Neural progenitor cell (in vitro differentiated cells): ENCODE measurements around the gene DCUN1D3. TPM values are rescaled to one million over a fixed set of nuclear protein-coding genes. Genes with fewer than 3 reads are reported as not detected.

Experiments used
- DNase-seq: peaks from one replicate; pipeline ENCODE4 v3.0.0-alpha.2; 2016; ENCODE audit warnings: low spot score
- H2AFZ ChIP-seq: fragments of 200-600 bp; sonication (generic); replicated peaks from 2 replicates; pipeline ENCODE4 v1.6.1; 2016; ENCODE audit warnings: antibody characterized with exemption
- H3F3A ChIP-seq: fragments of 200-600 bp; sonication (generic); 2 replicates; pipeline ENCODE4 v1.6.1; 2016; ENCODE audit warnings: antibody characterized with exemption, low read depth
- H3K27ac ChIP-seq: fragments of 200-600 bp; sonication (generic); 2 replicates; pipeline ENCODE4 v1.5.1; 2016; ENCODE audit warnings: mild to moderate bottlenecking
- H3K27me3 ChIP-seq: fragments of 200-600 bp; sonication (generic); 2 replicates; pipeline ENCODE4 v1.6.1; 2016; ENCODE audit warnings: mild to moderate bottlenecking, moderate library complexity
- H3K36me3 ChIP-seq: fragments of 200-600 bp; sonication (generic); 2 replicates; pipeline ENCODE4 v1.5.1; 2016
- H3K4me1 ChIP-seq: fragments of 200-600 bp; sonication (generic); 2 replicates; pipeline ENCODE4 v1.6.1; 2016; ENCODE audit warnings: mixed run types
- H3K4me2 ChIP-seq: fragments of 200-600 bp; sonication (generic); 2 replicates; pipeline ENCODE4 v1.6.1; 2016
- H3K4me3 ChIP-seq: fragments of 200-600 bp; sonication (generic); 2 replicates; pipeline ENCODE4 v1.5.1; 2016
- H3K79me2 ChIP-seq: fragments of 200-600 bp; sonication (generic); 2 replicates; pipeline ENCODE4 v1.6.1; 2016; ENCODE audit warnings: low read depth
- H3K9ac ChIP-seq: fragments of 200-600 bp; sonication (generic); 2 replicates; pipeline ENCODE4 v1.6.1; 2016
- H3K9me3 ChIP-seq: fragments of 200-600 bp; sonication (generic); 2 replicates; pipeline ENCODE4 v1.5.1; 2016; ENCODE audit warnings: low read depth
- H4K20me1 ChIP-seq: fragments of 200-600 bp; sonication (generic); 2 replicates; pipeline ENCODE4 v1.6.1; 2016; ENCODE audit warnings: low read depth
- H3K27ac Mint-ChIP-seq: 3 replicates; pipeline ENCODE4 v1.8.0; 2021; ENCODE audit warnings: mixed read lengths
- H3K27me3 Mint-ChIP-seq: 2 replicates; pipeline ENCODE4 v1.8.0; 2022; ENCODE audit warnings: low read depth, mild to moderate bottlenecking, inconsistent platforms, moderate library complexity, mixed read lengths; ENCODE audit not compliant: insufficient read depth
- H3K36me3 Mint-ChIP-seq: 3 replicates; pipeline ENCODE4 v1.8.0; 2021; ENCODE audit warnings: mixed read lengths
- H3K4me1 Mint-ChIP-seq: 3 replicates; pipeline ENCODE4 v1.8.0; 2021; ENCODE audit warnings: mixed read lengths
- H3K4me3 Mint-ChIP-seq: 3 replicates; pipeline ENCODE4 v1.8.0; 2021; ENCODE audit warnings: mild to moderate bottlenecking, moderate library complexity, mixed read lengths
- H3K9me3 Mint-ChIP-seq: 3 replicates; pipeline ENCODE4 v1.8.0; 2020; ENCODE audit warnings: mixed read lengths
- EZH2 ChIP-seq: fragments of 200-600 bp; sonication (generic); IDR thresholded peaks from 2 replicates; pipeline ENCODE4 v1.6.1; 2017; ENCODE audit warnings: antibody characterized with exemption, mild to moderate bottlenecking, moderate library complexity
- EZH2phosphoT487 ChIP-seq: fragments of 200-600 bp; sonication (generic); IDR thresholded peaks from 2 replicates; pipeline ENCODE4 v1.6.1; 2017; ENCODE audit warnings: antibody characterized with exemption
- total RNA-seq: library from RNA; depleted of rRNA; stranded (reverse); fragments of >200 nt; gene quantifications from 2 replicates; pipeline ENCODE4 v1.2.3, GENCODE V29; 2015; ENCODE audit warnings: low replicate concordance
- TF ChIP-seq, protein P1 (sequence below): fragments of 200-600 bp; sonication (generic); IDR thresholded peaks from 2 replicates; pipeline ENCODE4 v1.5.1; 2017; ENCODE audit warnings: antibody characterized with exemption, mild to moderate bottlenecking

DCUN1D3 gene
- total RNA-seq, 1 donor from 2014 or later = 18.2 TPM

DNA sequence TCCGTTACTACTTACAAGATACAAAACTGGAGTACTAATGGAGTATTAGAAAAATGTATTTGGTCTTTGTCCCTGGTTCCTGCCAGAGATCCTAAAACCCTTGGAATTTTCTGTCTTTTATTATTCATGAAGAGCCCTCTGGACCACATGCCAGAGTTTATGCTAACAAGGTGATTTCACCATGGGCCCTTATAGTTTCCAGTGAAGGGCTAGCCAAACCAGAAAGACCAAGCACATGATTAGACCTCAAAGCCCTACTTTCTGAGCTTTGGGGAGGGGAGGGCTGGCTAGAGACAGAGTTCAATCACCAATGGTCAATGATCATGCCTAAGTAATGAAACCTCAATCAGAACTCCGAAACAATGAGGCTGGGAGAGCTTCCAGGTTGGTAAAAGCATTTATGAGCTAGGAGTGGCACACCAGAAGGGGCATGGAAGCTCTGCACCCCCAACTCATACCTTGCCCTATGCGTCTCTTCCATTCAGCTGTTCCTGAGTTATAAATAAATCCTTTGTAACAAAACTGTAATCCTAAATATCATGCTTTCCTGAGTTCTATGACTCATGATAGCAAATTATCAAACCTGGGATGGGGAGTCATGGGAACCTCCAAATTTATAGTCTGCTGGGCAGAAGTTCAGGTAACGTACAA lies 10.4 kb downstream of the DCUN1D3 start:
- no peak for DNase-seq
- H3K4me3 Mint-ChIP-seq = no peak overlapping the region
- H3K4me3 ChIP-seq = no peak overlapping the region

DNA sequence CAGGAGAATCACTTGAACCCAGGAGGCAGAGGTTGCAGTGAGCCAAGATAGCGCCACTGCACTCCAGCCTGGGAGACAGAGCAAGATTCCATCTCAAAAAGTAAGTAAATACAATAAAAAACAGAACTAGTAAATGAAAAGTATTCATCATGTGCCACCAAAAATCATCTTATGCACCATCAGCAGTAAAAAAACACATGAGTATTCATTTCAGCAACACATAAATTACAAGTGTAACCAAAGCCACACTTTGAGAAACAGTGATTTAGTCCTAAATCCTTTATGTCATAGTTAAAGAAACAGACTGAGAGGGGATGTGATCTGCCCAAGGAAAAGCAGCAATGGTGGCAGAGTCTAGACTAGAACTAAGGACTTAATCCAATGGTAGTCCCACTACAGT lies 13.0 kb downstream of the DCUN1D3 start:
- Histone ChIP-seq H3K4me2 (no peak overlapping the region), H3K4me1 (peaks cover 9% of the 10 kb centered on the region), H3K79me2 (peaks cover 90% of the 10 kb centered on the region), H3K27ac (no peak overlapping the region), H3K4me3 (no peak overlapping the region), H3K9me3 (no peaks in the 10 kb centered on the region), H3F3A (no peaks in the 10 kb centered on the region), H3K27me3 (no peaks in the 10 kb centered on the region), H2AFZ (no peak overlapping the region), H3K9ac (no peak overlapping the region), H4K20me1 (peaks cover 18% of the 10 kb centered on the region), H3K36me3 (no peaks in the 10 kb centered on the region)
- Mint-ChIP-seq H3K27ac (no peak overlapping the region), H3K27me3 (no peaks in the 10 kb centered on the region), H3K4me1 (peaks cover 2% of the 10 kb centered on the region), H3K36me3 (peaks cover 15% of the 10 kb centered on the region), H3K4me3 (no peak overlapping the region), H3K9me3 (no peaks in the 10 kb centered on the region)
- TF ChIP-seq, protein P1, sequence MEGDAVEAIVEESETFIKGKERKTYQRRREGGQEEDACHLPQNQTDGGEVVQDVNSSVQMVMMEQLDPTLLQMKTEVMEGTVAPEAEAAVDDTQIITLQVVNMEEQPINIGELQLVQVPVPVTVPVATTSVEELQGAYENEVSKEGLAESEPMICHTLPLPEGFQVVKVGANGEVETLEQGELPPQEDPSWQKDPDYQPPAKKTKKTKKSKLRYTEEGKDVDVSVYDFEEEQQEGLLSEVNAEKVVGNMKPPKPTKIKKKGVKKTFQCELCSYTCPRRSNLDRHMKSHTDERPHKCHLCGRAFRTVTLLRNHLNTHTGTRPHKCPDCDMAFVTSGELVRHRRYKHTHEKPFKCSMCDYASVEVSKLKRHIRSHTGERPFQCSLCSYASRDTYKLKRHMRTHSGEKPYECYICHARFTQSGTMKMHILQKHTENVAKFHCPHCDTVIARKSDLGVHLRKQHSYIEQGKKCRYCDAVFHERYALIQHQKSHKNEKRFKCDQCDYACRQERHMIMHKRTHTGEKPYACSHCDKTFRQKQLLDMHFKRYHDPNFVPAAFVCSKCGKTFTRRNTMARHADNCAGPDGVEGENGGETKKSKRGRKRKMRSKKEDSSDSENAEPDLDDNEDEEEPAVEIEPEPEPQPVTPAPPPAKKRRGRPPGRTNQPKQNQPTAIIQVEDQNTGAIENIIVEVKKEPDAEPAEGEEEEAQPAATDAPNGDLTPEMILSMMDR = no peak
- TF ChIP-seq EZH2phosphoT487 (no peak), EZH2 (no peak)
- DNase-seq = no peak

More for the DNA sequence above, 10.4 kb downstream of the DCUN1D3 start:
- Mint-ChIP-seq H3K27ac (peak overlapping the region; percentile 31), H3K27me3 (no peaks in the 10 kb centered on the region), H3K36me3 (peaks cover 9% of the 10 kb centered on the region), H3K4me1 (peaks cover 2% of the 10 kb centered on the region), H3K9me3 (no peaks in the 10 kb centered on the region)
- Histone ChIP-seq H3K9me3 (no peaks in the 10 kb centered on the region), H3K9ac (no peak overlapping the region), H4K20me1 (peaks cover 19% of the 10 kb centered on the region), H2AFZ (no peak overlapping the region), H3K36me3 (no peaks in the 10 kb centered on the region), H3K27ac (no peak overlapping the region), H3K4me1 (peaks cover 9% of the 10 kb centered on the region), H3K27me3 (no peaks in the 10 kb centered on the region), H3F3A (no peaks in the 10 kb centered on the region), H3K79me2 (peaks cover 99% of the 10 kb centered on the region), H3K4me2 (no peak overlapping the region)
- TF ChIP-seq EZH2phosphoT487 (no peak), EZH2 (no peak)
- TF ChIP-seq, protein P1 = no peak

DNA sequence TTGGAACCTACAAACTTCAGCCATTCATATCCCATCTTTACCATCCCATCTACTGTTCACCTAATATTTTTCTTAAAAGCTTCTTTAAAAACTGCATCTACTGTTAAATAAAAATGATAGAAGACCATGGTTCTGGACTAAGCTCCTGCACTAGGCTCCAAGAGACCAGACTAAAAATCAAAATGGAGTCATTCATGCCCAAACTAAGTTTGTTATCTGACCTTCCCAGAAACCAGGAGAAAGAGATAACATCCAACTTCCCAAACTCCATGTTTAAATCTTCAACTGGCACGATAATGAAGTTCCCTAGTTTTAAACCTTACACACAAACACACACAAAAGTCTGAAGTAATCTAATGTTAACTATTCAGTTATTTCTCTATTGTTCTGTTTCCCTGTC lies 13.8 kb downstream of the DCUN1D3 start:
- H3K27ac Mint-ChIP-seq = no peak overlapping the region
- no peak overlapping the region for H3K4me3 Mint-ChIP-seq
- H3K27me3 ChIP-seq = no peaks in the 10 kb centered on the region
- no peak overlapping the region for H3K4me2 ChIP-seq
- H4K20me1 ChIP-seq = peaks cover 12% of the 10 kb centered on the region
- H3K4me3 ChIP-seq = no peak overlapping the region
- H3K79me2 ChIP-seq = peaks cover 86% of the 10 kb centered on the region
- no peaks in the 10 kb centered on the region for H3K9me3 Mint-ChIP-seq
- no peaks in the 10 kb centered on the region for H3F3A ChIP-seq
- no peak overlapping the region for H2AFZ ChIP-seq
- no peak overlapping the region for H3K9ac ChIP-seq
- no peaks in the 10 kb centered on the region for H3K36me3 ChIP-seq
- H3K27ac ChIP-seq = no peak overlapping the region
- no peak for TF ChIP-seq EZH2phosphoT487
- TF ChIP-seq EZH2 = no peak
- TF ChIP-seq, protein P1 = no peak
- peaks cover 10% of the 10 kb centered on the region for H3K36me3 Mint-ChIP-seq
- H3K9me3 ChIP-seq = no peaks in the 10 kb centered on the region
- H3K27me3 Mint-ChIP-seq = no peaks in the 10 kb centered on the region
- peaks cover 9% of the 10 kb centered on the region for H3K4me1 ChIP-seq
- no peak for DNase-seq
- peaks cover 2% of the 10 kb centered on the region for H3K4me1 Mint-ChIP-seq
